GM12864 (cell line): ENCODE results near the gene HORMAD2.

Experiments
- DNase-seq: peaks from one replicate; pipeline ENCODE4 v3.0.0-alpha.2; 2011; ENCODE audit warnings: low read depth
- H3K4me3 ChIP-seq: 2 replicates; pipeline ENCODE4 v1.5.1; 2011; ENCODE audit warnings: mild to moderate bottlenecking, low read depth, low read length, control low read depth
- TF ChIP-seq, protein P1 (sequence below): IDR thresholded peaks from 2 replicates; pipeline ENCODE4 v1.5.1; 2011; ENCODE audit warnings: low read depth, mild to moderate bottlenecking, moderate library complexity, low read length, control low read depth, inconsistent platforms; ENCODE audit errors: missing control alignments

The HORMAD2 gene

DNA sequence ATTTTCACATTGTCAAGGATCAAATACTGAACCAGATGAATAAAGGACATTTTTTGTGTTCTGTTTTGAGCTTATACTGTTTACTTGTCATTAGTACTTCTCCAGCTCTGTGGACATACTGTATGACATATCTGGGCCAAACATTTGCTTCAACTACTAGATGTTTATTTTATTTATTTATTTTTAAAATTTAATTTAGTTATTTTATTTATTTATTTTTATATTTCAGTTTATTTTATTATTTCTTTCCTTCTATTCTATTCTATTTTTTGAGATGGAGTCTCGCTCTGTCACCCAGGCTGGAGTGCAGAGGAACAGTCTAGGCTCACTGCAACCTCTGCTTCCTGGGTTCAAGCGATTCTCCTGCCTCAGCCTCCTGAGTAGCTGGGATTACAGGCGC lies 37.0 kb downstream of the HORMAD2 start:
- TF ChIP-seq, protein P1, sequence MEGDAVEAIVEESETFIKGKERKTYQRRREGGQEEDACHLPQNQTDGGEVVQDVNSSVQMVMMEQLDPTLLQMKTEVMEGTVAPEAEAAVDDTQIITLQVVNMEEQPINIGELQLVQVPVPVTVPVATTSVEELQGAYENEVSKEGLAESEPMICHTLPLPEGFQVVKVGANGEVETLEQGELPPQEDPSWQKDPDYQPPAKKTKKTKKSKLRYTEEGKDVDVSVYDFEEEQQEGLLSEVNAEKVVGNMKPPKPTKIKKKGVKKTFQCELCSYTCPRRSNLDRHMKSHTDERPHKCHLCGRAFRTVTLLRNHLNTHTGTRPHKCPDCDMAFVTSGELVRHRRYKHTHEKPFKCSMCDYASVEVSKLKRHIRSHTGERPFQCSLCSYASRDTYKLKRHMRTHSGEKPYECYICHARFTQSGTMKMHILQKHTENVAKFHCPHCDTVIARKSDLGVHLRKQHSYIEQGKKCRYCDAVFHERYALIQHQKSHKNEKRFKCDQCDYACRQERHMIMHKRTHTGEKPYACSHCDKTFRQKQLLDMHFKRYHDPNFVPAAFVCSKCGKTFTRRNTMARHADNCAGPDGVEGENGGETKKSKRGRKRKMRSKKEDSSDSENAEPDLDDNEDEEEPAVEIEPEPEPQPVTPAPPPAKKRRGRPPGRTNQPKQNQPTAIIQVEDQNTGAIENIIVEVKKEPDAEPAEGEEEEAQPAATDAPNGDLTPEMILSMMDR = no peak
- DNase-seq = no peak

GRCh38 chr22:30118291-30118690 lies 38.0 kb downstream of the HORMAD2 start:
- TF ChIP-seq, protein P1 = no peak
- no peak for DNase-seq
- H3K4me3 ChIP-seq = no peak overlapping the region

More for the DNA sequence above, 37.0 kb downstream of the HORMAD2 start:
- H3K4me3 ChIP-seq = no peak overlapping the region

DNA sequence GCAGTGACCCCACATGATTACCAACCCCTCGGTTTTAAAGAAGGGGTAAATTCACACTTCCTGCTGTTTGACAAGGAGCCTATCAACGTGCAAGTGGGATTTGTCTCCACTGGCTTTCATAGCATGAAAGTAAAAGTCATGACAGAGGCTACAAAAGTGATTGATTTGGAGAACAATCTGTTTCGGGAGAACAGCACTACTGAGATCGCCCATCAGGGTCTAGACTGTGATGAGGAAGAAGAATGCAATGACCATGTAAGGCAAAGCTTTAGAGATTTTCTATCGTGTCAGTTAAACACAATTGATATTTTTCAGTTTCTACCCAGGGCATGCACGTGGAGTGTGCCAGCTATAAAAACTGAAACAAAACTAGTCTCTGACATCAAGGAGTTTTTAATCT lies 41.7 kb downstream of the HORMAD2 start:
- TF ChIP-seq, protein P1 = no peak
- DNase-seq = no peak
- no peak overlapping the region for H3K4me3 ChIP-seq

DNA sequence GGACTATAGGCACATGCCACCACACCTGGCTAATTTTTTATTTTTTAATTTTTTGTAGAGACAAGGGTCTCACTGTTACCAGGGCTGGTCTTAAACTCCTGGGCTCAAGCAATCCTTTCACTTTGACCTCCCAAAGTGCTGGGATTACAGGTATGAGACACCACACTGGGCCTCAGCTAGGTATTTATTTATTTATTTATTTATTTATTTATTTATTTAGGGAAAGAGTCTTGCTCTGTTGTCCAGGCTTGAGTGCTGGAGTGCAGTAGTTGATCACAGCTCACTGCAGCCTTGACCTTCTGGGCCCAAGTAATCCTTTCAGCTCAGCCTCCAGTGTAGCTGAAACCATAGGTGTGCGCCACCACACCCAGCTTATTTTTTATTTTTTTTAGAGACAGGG lies 43.2 kb downstream of the HORMAD2 start:
- DNase-seq = no peak
- TF ChIP-seq, protein P1 = no peak
- no peak overlapping the region for H3K4me3 ChIP-seq

GRCh38 chr22:30127749-30128166 lies 47.5 kb downstream of the HORMAD2 start:
- no peak for DNase-seq

GRCh38 chr22:30128511-30128910 lies 48.2 kb downstream of the HORMAD2 start:
- no peak for DNase-seq
- H3K4me3 ChIP-seq = no peak overlapping the region
- TF ChIP-seq, protein P1 = no peak

More at GRCh38 chr22:30127749-30128166, 47.5 kb downstream of the HORMAD2 start:
- no peak overlapping the region for H3K4me3 ChIP-seq
- TF ChIP-seq, protein P1 = no peak

DNA sequence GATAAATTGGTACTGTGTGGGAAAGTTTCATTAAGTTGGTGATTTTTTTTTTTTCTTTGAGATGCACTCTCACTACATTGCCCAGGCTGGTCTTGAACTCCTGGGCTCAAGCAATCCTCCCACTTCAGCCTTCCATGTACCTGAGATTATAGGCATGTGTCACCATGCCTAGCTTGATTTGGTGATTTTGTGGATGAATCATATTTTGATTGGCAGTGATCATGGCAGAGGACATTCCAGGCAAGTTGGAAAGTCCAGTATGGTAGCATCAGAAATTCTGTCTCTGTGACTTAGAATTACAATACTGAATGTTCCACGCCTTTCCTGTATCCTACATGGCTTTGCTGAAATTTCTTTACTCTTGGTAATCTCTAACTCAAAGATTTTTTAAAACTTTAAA lies 49.4 kb downstream of the HORMAD2 start:
- TF ChIP-seq, protein P1 = no peak
- no peak for DNase-seq

More for the DNA sequence above, 49.4 kb downstream of the HORMAD2 start:
- H3K4me3 ChIP-seq = no peak overlapping the region
